Ovary (tissue), 3 donors: ENCODE data around the gene NOB1.

Source experiments
- EP300 ChIP-seq: sonication (generic); formaldehyde crosslinking; IDR thresholded peaks from one replicate; pipeline ENCODE4 v1.6.1; 2017; ENCODE audit warnings: antibody characterized with exemption
- POLR2A ChIP-seq: fragments of 450-650 bp; IDR thresholded peaks from one replicate; pipeline ENCODE4 v1.6.1; 2017; ENCODE audit warnings: antibody characterized with exemption, mild to moderate bottlenecking, moderate library complexity
- TF ChIP-seq, protein P1 (sequence below), 3 donors: fragments of 450-650 bp in 2 of 3; fragments of 200-600 bp in 1 of 3; IDR thresholded peaks; one replicate each; pipeline versions ENCODE4 v1.5.1 to v1.8.0; 2016 to 2022; ENCODE audit warnings: antibody characterized with exemption in 3 of 3, mild to moderate bottlenecking in 1 of 3
- donor health status: DM: no; HTN: no; CAD: no.

GRCh38 chr16:69724414-69724873, 30.3 kb downstream of the NOB1 start:
- TF ChIP-seq POLR2A (no peak), EP300 (no peak)
- TF ChIP-seq, protein P1, sequence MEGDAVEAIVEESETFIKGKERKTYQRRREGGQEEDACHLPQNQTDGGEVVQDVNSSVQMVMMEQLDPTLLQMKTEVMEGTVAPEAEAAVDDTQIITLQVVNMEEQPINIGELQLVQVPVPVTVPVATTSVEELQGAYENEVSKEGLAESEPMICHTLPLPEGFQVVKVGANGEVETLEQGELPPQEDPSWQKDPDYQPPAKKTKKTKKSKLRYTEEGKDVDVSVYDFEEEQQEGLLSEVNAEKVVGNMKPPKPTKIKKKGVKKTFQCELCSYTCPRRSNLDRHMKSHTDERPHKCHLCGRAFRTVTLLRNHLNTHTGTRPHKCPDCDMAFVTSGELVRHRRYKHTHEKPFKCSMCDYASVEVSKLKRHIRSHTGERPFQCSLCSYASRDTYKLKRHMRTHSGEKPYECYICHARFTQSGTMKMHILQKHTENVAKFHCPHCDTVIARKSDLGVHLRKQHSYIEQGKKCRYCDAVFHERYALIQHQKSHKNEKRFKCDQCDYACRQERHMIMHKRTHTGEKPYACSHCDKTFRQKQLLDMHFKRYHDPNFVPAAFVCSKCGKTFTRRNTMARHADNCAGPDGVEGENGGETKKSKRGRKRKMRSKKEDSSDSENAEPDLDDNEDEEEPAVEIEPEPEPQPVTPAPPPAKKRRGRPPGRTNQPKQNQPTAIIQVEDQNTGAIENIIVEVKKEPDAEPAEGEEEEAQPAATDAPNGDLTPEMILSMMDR (IDR thresholded peaks at IDR 0.05), result no peak
